HG03460 (cell line): ENCODE data around the gene PKD2.
"Not testable (repeated sequence)": the region's sequence is repeated elsewhere in the genome, so short reads cannot be mapped to it uniquely, and the experiment has no call there.

Experiments used
- ATAC-seq: cut with Tn5 transposase; IDR thresholded peaks from one replicate; pipeline ENCODE4 v1.9.1; 2021; ENCODE audit not compliant: unreplicated experiment

Gene PKD2

GRCh38 chr4:88109123-88109881 lies 101.9 kb downstream of the PKD2 start:
- no peak for ATAC-seq

- no peak for ATAC-seq
Measured at GRCh38 chr4:88110826-88111225, 103.4 kb downstream of the PKD2 start.

GRCh38 chr4:88112856-88113255 lies 105.4 kb downstream of the PKD2 start:
- no peak for ATAC-seq

- no peak for ATAC-seq
Measured at GRCh38 chr4:88115587-88115986, 108.2 kb downstream of the PKD2 start.

GRCh38 chr4:88119943-88120342 lies 112.5 kb downstream of the PKD2 start:
- ATAC-seq, result no peak

- ATAC-seq, result not testable (repeated sequence)
Measured at GRCh38 chr4:88122260-88122659, 114.8 kb downstream of the PKD2 start.
